Skeletal muscle cell (primary cell): ENCODE measurements around the gene HOXD1.
A peak's percentile ranks its signal among the peaks of the same experiment; 100 is the strongest.

Experiments used
- DNase-seq: peaks from one replicate; pipeline ENCODE4 v3.0.0-alpha.2; 2010; ENCODE audit warnings: low read depth
- H3K4me3 ChIP-seq: 2 replicates; pipeline ENCODE4 v1.5.1; 2011; ENCODE audit warnings: low read depth, mild to moderate bottlenecking, control low read depth, low read length, moderate library complexity

HOXD1 gene

DNA sequence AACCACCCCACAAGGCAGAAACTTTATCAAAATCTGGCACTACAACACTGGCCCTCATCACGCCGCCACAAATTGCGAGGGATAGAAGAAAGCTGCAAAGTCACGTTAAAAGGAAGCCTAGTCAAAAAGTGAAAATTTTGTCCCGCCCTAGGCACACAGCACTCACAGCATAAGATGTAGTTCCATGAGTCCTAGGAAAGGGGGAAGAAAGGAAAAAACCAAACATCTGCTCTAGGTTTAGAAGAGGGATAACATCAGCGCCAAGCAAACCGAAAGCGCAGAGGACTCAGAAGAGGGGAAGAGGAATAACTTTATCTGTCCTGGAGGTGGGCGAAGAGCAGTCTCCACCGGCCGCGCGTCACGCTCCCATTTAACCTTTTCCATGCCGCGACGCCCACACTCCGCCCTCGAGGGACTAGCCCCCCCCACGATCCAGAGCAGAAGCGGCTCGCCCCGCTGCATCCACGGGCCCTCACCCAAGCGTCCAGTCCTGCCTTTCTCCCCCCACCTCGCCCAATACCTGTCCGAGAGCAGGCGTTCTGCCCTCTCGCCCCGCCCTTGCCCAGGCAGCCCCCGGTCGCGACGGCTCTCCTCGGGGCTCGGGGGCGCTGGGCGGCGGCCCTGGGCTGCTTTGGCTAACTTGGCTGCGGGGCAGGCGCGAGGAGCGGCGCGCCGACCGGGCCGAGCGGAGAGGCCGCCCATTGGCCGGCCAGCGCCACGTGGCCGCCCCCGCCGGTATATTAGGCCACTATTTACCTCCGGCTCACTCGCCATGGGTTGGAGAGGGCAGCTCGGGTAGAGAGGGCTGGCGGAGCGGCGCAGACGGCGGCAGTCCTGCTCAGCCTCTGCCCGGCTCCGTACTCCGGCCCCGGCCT, at the start of gene HOXD1:
Gene HOXD1, plus strand, starts transcription at position 770 of the 875 bp plus-strand sequence. CDS start 134 bp downstream, outside the sequence.
- DNase-seq, result no peak
- peak within 1 kb of the TSS; percentile 56 for H3K4me3 ChIP-seq

DNA sequence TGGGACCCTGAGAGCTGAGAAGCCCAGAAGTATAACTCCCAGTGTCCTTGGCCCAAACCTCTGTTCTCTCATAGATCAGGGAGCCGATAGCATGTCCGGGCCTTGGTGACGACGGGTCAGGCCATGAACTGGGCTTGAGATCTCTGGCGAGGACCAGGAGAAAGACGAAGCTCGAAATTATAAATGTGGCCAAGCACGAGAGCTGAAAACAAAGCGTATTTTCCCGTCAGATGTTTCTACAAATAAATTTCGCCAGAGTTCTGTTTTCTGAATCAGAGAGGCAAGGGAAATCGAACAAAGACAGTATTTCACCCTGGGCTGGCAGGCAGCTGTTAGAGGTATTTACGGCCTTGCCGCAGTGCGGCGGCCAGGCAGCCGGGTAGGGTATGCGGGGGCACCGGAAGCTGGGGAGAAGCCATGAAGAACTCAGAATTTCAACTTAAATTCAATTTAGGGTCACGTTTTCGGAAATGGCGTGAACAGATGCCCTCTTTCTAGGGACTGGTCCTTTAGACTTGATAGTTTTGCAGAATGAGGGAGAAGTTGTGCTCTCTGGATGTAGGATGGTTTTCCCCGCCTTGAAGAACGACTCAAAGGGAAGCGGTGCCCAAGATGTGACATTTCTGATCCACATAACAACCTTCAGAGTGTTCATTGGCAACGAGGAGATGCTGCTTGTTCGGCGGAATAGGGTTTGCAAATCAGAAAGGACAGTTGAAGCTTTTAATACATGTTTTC, 49.4 kb upstream of the HOXD1 start:
- no peak for DNase-seq
- H3K4me3 ChIP-seq, result peak overlapping the region; percentile 68

DNA sequence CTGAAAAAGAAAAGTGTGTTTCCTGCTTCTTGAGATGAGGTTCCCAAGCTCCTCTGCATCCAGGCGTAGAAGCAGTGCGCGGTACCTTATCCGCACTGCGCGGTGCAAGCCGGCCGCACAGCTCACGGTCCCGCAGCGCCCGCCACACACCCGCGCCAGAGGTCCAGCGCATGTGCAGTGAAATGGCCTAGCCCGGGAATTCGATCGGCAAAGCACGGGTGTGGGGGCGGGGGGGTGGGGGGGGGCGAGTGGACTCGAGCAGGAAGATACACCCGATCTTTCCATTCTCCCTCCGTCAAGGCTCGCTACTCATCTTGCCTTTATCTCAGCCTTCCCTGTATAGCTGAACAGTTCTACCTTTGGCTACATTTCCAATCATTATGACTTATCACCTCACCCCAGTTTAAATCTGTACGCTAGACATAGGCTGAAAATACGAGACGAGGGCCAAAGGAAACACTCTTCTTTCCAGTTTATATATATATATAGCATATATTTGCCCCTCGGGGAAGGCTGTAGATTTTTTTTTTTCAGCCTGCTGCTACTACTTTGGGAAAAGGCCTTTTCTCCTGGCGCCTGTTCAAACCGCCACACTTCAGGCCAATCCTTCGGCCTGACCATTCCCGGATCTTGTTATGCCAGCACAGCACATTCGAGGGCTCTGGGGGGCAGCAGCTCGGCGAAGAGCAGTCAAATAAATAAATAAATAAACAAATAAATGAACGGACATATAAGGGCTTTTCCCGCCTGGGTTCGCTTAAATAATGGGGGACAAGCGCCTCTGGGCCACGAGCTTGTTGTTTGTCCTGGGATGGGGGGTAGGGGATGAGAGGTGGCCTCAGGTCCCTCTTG, 48.6 kb upstream of the HOXD1 start:
- peak overlapping the region; percentile 59 for H3K4me3 ChIP-seq
- DNase-seq, result no peak

DNA sequence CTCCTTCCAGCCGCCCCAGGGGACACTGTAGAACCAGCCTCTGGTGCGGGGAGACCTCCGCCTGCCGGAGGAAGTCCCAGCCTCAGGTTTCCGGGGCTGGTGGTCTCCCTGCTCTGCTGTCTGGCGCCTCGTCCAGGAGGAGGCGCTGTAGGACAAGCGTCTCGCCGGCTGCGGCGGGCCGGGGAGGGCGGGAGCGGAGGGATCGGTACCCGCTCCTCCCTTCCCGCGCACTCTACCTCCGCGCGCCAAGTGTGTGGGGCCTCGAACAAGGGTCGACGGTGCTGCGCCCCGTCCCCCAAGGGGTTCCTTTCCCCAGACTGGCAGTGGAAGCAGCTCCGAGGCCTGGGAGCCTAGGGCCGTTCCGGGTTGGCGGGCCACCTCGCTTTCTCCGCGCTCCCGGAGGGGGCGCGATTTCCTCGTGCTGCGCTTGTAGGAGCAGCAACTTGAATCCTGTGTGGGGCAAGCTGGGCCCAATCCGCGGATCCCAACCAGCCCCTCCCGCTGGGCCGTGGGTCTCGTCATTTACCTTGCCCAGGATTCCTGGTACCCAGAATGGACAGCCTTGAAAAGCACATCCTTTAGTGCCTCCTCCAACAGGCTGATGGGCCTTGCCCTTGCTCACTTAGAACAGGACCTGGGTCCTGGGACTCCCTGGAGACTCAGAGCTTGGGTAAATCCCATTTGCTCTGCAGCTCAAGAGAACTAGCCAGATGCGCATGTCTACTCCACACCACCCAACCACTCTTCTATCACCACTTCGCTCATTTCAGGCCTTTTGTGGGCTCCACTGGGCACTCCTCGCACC, 47.8 kb upstream of the HOXD1 start:
- no peak for DNase-seq
- peak overlapping the region; percentile 59 for H3K4me3 ChIP-seq

DNA sequence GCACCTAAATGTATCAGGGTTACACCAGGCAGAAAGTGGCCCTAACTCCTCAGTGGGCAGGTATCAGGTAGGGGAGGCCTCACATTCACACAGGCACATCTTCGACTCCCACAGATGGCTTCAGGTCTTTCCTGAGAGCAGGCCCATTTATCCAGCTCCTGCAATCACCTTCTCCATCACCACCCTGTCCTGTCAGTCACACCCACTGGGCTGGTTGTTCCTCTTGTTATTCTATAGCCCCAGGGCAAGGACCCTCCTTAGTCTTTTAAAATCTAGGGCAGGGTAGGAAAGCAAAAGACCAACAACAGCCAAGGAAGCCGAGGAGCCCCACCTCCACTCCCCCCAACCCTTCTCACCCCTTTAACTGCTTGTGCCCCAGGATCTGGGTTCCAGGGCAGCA, 46.2 kb upstream of the HOXD1 start:
- no peak overlapping the region for H3K4me3 ChIP-seq
- DNase-seq, result no peak

DNA sequence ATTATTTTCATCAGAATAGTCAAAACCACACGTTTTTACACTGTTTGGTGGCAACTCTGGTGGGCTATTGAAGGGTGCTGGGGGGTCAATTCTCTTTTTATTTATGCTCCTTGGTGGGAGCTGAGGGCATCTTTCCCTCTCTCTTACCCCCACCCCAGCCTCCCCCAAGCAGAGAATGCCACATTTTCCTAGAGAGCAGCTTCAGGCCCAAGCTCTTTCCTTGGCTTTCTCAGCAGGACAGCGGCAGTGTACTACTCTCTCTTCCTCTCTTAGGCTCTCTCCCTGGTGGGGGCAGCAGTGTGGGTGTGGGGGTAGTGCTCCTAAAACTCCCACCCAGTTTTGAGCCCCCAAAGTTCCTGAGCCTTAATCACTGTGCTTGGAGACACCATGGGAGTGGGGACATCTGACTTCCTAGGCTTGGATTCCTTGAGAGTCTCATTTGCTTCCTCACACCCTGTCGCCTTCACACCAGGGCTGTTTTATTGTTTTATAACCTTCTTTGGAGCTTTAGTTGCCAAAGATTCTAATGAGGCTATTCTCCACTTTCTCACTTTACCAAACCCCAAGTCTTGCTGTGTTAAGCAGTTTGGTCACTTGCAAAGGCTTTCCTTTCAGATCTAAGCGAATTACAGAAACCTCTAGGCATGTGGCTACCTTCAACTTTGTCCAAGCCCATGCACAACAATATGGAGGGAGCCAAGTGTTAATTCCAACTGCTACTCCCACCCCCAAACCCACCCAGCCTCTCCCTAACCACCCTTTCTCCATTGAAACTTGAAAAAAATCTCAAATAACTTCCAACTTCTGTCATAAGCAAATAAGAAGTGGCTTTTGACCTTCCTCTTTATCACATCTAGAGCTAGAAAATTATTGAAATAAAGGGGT, 43.1 kb upstream of the HOXD1 start:
- no peak for DNase-seq
- H3K4me3 ChIP-seq, result no peak overlapping the region

DNA sequence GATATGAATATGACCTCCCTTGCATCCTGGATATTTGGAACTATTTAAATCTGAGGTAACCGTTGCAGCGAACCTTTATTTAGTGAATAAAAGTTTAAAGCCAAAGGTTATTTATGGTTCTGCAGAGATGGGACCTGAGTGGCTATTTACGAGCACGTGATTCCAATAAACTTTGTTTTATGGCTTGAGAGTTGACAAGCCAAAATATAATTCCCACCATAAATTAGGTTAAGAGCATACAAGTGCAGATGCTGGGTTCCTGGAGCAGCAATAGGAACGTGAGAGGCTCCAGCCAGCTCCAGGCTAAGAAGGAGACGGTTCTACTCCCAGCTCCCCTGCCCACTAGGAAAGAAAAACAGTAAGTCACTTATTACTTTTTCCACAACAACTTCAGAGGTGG, 42.4 kb upstream of the HOXD1 start:
- DNase-seq, result no peak
- H3K4me3 ChIP-seq, result no peak overlapping the region

DNA sequence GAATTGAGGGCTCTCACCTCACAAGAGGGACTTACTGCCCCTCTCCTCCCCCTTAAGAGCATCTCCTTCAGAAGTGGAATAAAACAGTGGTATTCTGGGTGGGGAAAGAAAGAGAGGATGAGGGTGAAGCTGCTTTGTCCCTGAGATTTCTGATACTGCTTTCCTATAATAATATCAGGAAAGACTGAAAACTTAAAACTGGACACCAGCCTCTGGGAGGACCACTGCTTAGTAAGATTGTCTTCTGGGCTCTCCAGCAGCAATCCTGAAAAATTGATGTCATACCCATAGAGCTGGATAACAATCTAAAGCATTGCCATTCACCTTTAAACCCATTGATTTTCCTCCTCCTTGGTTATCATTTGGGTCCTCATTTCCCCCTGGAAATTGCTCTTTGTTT, 41.8 kb upstream of the HOXD1 start:
- DNase-seq, result no peak
- no peak overlapping the region for H3K4me3 ChIP-seq

DNA sequence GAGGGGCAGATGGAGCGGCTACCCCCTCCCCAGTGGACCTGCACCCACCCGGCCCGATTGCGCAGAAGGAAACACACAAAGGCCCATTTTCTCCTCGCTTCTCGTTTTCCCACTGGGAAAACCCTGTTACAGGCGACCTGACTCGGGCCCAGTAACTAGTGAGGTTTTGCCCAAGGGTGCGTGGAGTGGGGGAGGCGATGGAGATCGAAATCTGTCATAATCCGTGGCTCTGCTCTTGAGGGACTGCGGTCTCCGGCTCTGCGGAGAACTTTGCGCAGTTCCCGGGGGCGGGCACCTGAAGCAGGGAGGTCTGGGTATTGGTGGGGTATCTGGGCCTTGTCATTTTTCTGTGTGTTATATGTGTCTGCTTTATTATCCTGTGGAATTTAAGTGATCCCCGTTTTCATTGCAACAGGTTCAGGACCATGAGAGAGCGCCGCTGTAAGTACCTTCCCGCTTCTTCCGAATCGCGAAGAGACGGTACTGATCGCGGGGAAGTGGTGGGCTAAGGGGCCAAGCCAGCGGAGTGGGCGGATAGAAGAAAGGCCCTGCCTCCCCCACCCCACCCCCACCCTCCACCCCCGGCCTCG, 41.2 kb upstream of the HOXD1 start:
- DNase-seq, result no peak
- no peak overlapping the region for H3K4me3 ChIP-seq

DNA sequence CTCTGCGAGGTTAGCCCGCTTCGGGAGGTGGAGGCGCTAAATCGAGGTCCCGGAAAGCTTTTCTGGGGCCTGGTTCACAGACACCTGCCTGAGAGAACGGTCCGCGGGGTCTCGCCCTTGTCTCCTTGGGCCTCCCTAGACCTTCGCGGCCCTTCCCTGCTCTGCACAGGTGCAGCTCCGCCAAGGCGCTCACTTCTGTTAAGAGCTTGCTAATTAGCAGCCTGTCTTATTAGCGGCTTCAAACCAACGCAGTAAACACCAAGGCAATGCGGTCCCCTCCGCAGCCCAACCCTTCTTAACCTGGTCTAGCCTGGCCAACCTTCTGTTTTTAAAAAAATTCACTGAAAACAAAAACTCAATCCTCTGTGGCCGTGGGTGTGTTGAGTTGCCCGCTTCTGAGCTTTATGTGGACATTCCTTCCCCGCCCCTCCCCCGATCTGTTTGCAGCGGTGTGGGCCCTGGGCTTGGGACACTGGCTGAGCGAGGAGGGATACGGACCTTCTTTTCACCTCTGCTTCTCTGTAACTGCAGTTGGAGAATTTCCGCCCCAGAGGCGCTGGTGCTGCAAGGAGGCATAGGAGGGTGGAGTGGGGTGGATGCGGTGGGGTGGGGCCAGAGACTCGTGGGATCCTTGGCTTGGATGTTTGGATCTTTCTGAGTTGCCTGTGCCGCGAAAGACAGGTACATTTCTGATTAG, 40.5 kb upstream of the HOXD1 start:
- no peak for DNase-seq
- no peak overlapping the region for H3K4me3 ChIP-seq

DNA sequence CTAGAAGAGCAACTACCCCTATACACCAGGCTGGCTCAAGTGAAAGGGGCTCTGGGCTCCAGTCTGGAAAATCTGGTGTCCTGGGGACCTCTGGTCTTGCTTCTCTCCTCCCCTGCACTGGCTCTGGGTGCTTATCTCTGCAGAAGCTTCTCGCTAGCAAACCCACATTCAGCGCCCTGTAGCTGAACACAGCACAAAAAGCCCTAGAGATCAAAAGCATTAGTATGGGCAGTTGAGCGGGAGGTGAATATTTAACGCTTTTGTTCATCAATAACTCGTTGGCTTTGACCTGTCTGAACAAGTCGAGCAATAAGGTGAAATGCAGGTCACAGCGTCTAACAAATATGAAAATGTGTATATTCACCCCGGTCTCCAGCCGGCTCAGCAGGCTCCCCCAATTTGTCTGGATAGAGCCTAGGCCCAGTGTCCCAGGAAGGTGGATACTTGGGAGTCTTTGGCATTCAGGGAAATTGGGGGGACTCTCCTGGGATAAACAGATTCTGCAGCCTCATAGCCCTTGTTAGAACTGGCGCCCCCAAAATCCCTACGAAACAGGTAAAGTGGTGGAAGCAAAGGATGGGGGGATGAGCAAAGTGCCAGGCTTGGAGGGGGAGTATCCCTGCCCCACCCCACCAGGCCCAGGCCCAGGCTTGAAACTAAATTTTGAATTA, 39.6 kb upstream of the HOXD1 start:
- no peak overlapping the region for H3K4me3 ChIP-seq
- DNase-seq, result no peak

DNA sequence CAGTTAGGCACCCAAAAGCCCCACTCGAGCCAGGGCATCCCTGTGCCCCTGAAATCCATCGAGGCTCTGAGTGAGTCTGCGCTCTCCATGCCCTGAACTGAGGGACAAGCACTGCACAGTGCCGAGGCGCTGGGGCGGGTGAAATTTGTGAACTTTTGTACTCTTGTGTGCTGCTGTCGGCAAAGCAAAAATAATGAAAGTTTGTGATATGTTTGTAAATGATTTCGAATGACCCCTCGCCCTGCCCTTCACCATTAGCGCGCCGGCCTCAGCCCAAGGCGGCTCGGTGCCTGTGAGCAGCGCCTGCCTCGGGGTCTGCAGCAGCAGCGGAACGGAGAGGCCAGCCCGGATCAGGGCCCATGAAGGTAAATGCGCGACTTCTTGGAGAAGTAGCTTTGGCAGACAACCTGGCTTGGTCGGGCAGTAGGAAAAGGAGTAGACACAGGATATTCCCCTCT, 39.0 kb upstream of the HOXD1 start:
- no peak overlapping the region for H3K4me3 ChIP-seq
- no peak for DNase-seq

DNA sequence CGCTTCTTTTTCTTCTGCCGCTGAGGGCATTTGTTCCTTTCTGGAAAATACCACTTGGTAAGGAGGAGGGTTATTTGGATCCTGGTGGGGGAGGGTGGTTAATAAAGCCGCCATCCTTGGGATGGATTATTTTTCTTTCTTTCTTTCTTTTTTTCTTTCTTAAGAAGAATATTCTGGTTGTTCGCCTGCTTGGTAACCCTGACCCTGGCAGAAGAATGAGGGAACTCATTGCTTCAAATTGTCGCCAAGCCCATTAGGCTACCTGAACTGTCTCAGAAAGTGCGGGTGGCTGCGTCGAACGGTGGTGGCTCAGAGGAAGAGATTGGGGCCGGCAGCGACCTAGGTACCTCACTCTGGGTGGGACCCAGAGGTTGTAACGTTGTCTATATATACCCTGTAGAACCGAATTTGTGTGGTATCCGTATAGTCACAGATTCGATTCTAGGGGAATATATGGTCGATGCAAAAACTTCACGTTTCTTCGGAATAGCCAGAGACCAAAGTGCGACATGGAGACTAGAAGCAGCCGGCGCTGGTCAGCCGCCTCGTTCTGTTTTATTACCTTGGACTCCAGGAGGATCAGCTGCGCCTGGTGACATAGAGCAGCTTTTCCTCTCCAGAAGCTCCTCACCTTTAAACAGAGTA, 38.4 kb upstream of the HOXD1 start:
- no peak overlapping the region for H3K4me3 ChIP-seq
- DNase-seq, result no peak

DNA sequence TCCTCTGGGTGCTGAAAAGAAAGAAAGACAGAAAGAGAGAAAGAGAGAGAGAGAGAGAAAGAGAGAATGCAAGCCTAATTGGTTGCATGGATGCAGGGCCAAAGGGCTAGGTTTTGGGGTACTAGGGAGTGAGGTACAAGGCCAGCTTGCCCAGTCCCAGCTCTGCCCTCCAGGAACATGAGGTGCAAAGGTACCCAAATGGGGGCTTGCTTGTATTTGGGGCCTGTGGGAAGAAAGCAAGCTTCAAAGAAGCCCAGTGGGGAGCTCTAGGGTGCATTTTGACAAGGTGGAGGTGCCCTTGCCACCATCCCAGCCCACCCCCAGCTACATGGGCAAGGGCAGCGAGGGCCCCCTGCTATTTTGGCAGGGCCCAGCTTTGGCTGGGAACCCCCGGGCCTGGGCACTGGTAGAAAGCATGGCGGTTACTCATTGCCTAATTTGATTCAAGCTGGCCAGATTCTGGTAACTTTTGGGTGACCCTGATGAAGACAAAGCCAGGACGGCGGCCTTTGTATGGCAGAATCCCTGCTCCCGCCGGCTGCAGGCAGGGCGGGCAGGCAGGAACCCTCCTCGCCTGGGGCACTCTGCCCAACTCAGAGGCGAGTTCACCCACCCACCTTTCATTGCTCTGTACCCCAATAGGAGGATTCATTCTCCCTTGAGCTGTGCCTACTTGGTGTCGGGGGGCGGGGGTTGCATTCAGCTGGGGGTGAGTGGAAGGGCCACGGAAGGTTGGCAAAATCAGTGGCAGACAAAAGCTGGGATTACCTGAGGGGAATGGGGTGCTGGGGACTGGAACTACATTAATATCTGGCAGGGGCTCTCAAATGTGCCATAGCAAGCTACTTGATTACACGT, 37.7 kb upstream of the HOXD1 start:
- H3K4me3 ChIP-seq, result no peak overlapping the region
- no peak for DNase-seq
